Coronary artery (tissue), 2 donors: ENCODE measurements around the gene GRIK4.

Source experiments
- DNase-seq: peaks from one replicate; pipeline ENCODE4 v3.0.0-alpha.2; 2017; ENCODE audit warnings: low spot score
- H3K27ac ChIP-seq, 2 donors: fragments of 200-600 bp; sonication (generic); one replicate each; pipeline ENCODE4 v1.5.1; 2016 to 2019
- H3K4me3 ChIP-seq: fragments of 200-600 bp; sonication (generic); 2 replicates; pipeline ENCODE4 v1.5.1; 2016; ENCODE audit warnings: mild to moderate bottlenecking, moderate library complexity
- TF ChIP-seq, protein P1 (sequence below): fragments of 200-600 bp; sonication (generic); IDR thresholded peaks from one replicate; pipeline ENCODE4 v1.5.1; 2019; ENCODE audit warnings: antibody characterized with exemption

GRIK4 gene

DNA sequence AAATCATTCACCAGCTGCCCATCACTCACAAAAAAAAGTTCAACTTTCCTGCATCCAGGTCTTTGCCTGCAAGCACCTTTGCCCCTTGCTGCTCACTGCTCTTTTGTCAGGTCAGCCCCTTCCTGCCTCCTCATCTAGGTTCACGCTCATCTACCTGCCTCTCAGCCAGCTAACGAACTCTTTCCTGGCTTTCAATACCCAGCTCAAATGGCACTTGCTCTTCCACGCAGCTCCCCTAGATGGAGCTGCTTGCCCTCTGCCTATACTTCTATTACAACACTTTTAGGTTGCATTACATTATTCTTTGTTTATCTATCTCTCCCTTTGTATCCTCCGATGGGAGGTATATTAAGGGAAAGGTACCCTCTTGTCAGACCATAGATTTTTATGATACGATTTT, 433.5 kb downstream of the GRIK4 start:
- Histone ChIP-seq H3K4me3 (no peak overlapping the region), H3K27ac (no peak overlapping the region)
- TF ChIP-seq, protein P1, sequence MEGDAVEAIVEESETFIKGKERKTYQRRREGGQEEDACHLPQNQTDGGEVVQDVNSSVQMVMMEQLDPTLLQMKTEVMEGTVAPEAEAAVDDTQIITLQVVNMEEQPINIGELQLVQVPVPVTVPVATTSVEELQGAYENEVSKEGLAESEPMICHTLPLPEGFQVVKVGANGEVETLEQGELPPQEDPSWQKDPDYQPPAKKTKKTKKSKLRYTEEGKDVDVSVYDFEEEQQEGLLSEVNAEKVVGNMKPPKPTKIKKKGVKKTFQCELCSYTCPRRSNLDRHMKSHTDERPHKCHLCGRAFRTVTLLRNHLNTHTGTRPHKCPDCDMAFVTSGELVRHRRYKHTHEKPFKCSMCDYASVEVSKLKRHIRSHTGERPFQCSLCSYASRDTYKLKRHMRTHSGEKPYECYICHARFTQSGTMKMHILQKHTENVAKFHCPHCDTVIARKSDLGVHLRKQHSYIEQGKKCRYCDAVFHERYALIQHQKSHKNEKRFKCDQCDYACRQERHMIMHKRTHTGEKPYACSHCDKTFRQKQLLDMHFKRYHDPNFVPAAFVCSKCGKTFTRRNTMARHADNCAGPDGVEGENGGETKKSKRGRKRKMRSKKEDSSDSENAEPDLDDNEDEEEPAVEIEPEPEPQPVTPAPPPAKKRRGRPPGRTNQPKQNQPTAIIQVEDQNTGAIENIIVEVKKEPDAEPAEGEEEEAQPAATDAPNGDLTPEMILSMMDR = no peak
- DNase-seq = no peak

DNA sequence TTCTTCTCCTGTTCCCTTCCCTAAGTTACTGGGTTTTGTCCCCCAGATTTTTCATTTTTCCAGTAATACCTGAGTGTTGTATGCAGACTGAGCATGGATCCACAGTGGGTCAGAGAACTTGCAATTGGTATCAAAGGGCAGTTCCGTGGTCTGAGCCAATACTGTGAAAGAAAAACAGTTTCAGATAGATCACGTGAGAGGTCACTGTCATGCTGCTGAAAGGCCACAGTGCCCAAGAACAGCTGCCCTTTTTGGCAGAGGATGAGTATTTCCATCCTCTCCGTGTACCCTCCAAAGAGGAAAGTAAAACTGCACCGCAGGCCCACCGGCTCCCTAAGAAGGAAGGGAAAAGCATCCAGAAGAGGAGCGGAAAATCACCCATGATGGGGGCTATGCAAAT, 439.3 kb downstream of the GRIK4 start:
- no peak for DNase-seq
- Histone ChIP-seq H3K4me3 (no peak overlapping the region), H3K27ac (no peak overlapping the region)
- TF ChIP-seq, protein P1 = no peak

DNA sequence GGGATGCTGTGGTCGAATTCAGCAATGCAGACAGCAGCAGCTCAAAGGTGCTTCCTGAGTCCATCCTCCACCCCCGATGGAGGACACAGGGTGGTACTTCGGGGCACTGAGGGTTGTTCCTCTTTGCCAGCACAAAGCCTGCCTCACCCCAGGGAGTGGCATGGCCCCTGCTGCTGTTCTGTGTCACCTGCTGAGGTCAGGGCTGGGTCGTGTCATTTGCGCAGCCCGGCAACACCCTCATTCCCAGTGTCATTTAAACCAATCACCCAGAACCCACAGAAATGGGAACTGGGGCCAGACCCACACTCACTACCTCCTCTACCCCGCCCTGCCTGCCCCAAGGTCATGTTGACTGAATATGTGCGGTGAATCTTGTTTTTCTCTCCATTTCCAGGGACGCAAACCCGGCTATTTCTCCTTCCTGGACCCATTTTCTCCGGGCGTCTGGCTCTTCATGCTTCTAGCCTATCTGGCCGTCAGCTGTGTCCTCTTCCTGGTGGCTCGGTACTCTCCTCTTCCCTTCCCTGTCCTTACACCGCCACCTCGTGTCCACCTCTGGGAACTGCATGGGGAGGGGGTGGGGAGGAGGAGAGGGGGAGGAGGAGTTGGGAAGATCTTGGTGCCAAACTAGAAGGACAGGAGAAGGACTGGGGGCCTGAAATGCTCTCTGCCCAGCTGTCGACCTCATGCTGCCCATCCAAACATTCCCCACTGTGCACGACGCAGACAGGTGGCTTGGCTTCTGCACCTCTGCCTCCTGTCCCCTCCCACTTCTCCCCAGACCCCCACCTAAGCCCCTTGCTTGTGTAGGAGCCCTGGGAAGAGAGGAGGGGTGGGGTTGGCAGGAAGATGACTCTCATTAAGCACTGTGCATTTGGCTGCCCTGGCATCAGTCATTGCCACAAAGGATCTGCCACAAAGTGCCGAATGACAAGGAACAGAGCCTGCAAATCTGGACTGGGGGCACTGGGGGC, 441.2 kb downstream of the GRIK4 start:
- Histone ChIP-seq H3K4me3 (peak overlapping the region; percentile 50), H3K27ac (no peak overlapping the region)
- no peak for DNase-seq
- TF ChIP-seq, protein P1 = peak; percentile 63

DNA sequence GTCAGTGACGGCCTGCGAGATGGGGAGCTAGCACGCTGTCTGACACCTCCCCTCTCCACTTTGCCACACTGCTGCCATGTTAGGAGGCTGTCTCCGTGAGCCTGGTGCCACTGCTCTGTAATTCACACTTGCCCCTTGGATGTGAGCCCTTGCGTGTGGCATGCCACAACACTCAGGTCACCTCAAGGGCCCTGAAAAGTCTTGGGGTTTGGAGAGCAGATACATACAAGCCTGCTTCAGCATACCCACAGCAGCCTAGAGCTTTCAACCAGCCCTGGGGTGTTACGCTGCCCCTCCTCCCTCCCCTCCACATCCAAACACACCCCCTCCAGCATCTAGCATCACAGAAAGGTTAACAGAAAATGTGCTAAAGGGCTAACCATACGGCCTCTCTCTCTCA, 442.8 kb downstream of the GRIK4 start:
- no peak for DNase-seq
- TF ChIP-seq, protein P1 = no peak
- Histone ChIP-seq H3K4me3 (no peak overlapping the region), H3K27ac (no peak overlapping the region)

DNA sequence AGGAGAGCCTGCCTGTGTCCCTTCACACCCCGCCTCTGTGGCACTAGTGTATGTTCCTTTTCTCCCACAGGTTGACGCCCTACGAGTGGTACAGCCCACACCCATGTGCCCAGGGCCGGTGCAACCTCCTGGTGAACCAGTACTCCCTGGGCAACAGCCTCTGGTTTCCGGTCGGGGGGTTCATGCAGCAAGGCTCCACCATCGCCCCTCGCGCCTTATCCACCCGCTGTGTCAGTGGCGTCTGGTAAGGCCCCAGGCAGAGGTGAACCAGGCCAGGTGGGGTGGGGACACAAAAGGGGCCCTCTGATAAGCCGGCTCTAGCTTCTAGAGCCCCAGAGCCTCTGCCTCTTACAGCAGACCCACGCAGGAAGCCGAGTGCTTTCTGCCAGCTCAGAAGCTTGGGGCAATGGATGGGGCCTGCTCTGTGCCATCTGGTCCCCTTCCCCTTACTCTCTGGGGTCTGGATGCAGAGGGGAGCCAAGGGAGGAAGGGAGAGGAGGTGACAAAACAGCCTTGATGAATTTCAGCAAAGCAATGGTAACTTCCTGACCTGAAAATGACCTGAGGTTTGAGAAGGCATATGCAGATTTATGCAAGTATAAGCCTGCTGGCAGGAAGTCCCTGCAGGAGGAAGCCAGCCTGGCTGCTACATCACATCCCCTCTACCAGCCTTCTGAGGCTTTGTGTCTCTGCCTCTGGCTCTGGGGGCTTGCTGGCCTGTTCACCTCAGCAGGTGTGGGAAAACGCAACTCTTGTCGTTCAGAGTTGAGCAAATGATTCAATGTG, 445.4 kb downstream of the GRIK4 start:
- Histone ChIP-seq H3K4me3 (no peak overlapping the region), H3K27ac (no peak overlapping the region)
- DNase-seq = no peak
- TF ChIP-seq, protein P1 = no peak

DNA sequence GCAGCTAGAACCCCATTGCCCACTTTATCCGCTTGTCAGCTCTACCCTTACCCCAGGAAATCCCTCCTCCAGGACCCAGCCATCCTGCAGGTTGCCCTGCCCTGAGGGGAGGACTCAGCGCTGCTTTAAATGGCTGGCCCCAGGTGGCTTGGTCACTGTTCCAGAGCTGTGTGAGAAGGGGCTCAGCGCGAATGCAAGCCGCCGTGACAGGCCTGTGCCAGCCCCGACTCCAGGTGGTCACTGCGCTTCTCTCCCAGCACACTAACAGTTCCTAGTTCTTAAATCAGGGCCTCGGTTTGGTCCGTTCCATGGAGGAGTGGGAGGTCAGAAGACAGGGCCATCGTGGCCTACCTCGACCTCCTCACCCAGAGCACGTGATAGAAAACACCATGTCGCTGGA, 446.6 kb downstream of the GRIK4 start:
- no peak overlapping the region for H3K4me3 ChIP-seq
- no peak overlapping the region for H3K27ac ChIP-seq
- TF ChIP-seq, protein P1 = no peak
- DNase-seq = no peak
